ENCODE data around the gene PEX5L.
"Not testable (repeated sequence)": the region's sequence is repeated elsewhere in the genome, so short reads cannot be mapped to it uniquely, and the experiment has no call there.

PEX5L gene

DNA sequence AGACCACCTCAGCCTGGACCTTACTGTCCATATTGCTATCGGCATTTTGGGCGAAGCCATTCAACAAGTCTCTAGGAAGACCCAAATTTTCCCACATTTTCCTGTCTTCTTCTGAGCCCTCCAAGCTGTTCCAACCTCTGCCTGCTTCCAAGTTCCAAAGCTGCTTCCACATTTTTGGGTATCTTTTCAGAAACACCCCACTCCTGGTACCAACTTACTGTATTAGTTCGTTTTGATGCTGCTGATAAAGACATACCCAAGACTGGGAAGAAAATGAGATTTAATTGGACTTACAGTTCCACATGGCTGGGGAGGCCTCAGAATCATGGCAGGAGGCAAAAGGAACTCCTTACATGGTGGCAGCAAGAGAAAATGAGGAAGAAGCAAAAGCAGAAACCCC lies 28.4 kb downstream of the PEX5L start:
- DNase-seq = not testable (repeated sequence)

DNA sequence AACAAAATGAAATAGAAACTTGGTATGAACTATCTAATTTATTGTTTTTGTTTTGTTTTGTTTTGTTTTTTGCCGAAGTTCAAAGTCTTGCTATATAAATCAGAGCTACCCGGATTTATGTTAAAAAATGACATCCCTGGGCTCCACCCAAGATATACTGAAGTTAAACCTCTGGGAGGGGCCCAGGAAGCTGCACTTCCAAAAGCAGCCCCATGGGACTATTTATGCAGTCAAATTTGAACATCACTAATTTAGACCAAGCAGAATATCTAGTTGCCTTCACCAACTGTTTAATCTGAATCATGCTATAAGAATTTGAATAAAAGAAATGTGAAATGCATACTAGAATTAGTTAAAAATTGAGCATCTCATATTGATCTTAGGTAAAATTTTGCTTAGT lies 32.2 kb downstream of the PEX5L start:
- no peak for DNase-seq

DNA sequence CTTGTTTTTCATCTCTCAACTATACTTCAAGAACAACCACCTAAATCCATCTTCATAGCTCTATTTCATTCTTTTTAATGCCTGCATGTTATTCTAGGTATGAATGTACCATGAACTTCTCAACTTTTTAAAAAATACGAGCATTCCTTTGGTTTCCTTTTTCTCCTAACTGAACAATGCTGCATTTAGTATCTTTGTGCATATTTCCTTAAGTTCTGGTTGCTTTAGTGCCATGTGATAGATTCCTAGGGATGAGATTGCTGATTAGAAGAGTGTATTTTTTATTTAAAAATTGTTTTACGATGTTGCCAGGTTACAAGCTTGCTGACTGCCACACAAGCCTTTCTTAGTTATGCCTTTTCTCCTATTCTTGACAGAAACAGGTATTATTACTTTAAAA lies 34.7 kb downstream of the PEX5L start:
- DNase-seq = no peak

DNA sequence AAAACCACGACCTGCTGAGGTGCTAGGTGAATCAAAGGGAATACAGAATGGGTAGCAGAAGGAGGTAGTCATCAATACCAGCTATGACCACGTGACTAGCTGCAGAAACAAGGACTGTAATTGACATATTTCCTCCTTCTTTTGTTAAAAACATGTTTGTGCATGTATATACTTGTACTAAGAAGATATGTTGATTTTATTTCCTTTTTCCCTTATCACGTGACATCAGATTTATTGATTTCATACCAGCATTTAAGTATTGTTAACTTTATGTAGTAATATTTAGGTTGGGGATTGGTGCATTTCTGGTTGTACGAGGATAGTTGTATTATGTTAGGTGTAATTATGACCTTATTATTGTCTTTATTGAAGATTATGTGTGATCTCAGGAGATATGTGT lies 36.2 kb downstream of the PEX5L start:
- DNase-seq = no peak

DNA sequence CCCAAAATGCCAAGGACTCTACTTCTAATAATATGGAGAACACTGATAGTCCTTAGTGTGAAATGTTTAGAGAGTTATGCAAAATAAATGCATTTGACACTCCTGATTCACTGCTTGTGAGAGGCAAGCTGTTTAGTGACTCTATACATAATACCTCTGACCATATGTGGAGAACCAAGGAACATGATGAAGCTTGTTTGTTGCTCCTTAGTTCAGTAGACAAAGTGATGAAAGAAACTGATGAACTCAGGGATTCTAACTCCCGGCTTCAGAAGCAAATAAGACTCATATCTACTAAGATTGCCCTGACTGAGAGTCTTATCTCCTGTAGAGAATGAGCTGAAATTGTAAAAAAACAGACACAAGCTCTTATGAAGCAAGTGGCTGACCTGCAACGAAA lies 41.3 kb downstream of the PEX5L start:
- no peak for DNase-seq

DNA sequence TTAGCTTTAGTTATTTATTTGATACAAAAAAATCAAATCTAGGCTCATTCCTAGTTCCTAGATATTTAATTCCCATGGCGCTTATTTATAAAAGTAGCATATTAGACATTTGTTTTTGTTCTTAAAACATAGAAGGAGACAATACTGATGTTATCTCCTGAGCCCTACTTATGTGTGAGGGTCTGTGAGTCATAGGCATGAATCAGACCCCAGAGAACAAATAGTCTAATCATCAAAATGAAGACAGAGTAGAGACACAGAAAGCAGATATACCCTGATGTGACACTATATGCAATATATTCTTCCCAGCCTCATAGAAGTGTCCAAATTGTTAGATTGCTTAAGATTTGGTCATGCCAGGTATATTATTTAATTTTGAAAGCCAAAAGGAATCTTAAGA lies 44.9 kb downstream of the PEX5L start:
- no peak for DNase-seq

DNA sequence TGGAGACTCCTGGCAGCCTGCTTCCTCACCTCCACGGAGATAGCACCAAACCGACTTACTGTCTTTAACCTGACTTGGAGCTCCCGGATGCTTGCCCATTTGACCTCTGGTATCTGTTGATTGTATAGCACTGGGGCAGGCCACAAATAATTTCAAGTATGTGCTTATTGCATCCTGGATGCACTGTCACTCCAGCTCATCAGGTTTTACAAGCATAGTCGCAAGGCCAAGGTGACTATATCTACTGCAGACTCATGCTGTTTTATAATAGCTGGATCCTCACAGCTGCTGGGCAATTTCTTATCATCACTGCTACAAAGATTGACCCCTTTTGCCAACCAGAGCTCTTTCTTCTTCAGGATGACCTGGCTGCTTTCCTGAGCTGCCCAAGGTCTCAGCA lies 45.6 kb downstream of the PEX5L start:
- no peak for DNase-seq

DNA sequence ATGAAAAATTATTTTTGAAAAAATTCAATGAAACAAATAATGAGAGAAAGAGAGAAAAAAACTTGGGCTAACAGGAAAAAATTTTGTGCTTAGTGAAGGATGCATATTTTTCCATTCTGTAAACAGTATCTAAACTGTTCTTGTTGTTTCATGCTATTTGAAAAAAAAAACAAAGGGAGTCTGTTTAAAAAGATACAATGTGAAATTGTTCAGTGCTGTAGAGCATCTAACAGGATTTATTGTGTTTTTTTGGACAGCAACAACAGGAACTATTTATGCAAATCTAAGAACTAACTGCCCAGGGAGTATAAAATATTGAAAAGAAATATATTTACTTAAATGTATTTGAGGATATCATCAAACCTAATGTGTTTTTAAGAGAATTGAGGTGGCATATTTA lies 55.1 kb downstream of the PEX5L start:
- no peak for DNase-seq

DNA sequence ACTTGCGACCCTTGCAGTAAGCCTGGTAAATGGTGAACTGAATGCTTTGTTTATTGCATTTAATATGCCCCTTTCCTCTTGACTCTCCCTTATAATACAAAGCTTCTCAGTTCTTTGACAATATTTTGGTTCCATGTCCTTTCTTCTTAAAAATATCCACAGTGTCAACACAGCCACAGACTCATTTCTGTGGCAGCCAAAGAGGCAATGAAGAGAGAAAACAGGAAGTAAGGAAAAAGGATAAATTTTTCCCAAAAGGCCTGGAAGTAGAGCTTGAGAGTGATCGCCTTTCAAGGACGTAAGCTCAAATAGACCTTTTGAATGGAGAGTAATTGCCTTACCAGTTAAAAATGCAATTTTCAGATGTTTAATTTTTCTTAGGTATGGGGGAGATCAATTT lies 59.4 kb downstream of the PEX5L start:
- DNase-seq = no peak

DNA sequence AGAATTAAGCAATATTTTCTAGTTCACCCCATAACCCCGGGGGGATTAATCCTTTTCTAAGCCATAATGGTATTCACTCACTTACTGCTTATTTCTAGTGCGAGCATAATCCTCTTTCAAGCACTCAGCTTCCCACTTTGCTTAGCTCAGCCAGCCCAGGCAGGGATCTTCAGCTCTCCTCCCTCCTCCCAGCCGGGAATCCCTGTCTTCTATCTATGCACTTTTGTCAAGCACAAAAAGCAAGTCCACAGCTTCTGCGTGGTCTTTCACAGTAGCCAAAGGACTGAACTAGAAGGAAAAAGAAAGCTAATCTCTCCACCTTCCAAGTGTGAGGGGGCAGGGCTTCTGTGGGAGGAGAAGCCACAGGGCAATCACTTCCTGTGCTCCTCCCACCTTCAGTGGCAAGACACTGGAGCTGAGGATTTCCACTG lies 62.8 kb downstream of the PEX5L start:
- no peak for DNase-seq

DNA sequence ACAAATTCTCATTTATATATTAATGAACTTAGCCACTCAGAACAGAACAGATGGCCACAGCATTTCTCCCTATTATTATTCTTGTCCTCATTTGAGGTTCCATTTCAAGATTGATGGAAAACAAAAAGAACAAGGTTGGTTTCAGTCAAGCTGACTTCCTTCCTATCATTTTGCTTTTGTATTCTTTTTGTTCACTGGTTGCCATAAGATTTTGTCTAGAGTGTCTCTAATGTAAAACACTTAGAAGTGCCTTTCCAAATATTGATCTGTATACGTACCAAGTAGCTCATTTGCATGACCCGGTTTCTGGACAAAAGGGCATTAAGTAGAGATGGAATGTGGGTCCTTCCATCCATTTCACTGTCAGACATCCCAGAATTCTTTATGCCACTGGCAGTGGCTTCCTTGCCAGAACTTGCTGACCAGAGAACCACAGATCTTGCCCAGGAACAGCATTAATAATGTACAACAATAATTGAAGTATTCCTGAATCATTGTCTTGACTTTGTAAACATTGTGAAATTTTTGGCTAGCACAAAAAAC lies 63.8 kb downstream of the PEX5L start:
- no peak for DNase-seq

DNA sequence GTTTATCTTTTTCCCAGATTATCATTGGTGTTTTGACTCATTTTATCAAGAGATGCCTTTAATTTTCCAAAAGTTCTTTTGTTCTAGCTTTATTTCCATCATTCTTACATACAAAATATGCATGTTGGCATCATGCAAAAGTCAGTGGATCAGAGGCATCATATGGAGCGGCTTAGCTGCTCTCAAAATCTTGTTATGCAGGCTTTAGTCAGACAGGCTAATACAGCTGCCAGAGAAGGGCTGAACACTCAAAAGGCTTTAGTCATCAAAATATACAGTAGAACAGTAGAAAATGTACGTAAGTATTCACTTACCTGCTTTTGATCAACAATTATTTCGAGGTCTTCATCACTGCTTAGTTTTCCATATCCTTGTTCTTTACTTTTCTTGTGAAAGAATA lies 65.5 kb downstream of the PEX5L start:
- DNase-seq = no peak

DNA sequence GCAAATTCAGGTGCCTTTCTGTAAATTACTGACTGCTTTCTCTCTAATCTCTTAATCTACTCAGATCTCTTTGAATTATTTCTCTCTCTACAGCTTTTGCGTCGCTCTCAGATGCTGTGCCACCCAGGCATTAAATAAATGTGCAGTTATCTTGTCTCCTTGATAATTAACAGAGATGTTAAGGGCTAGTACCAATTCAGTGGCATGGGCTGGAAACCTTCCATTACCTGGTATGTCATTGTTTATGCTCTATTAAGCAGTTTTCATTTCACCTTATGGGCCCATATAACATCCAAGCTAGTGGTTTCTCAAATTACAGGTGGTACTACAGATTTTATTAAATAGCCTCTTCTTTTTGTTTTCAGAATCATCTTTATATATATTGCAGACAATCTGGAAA lies 66.0 kb downstream of the PEX5L start:
- no peak for DNase-seq

DNA sequence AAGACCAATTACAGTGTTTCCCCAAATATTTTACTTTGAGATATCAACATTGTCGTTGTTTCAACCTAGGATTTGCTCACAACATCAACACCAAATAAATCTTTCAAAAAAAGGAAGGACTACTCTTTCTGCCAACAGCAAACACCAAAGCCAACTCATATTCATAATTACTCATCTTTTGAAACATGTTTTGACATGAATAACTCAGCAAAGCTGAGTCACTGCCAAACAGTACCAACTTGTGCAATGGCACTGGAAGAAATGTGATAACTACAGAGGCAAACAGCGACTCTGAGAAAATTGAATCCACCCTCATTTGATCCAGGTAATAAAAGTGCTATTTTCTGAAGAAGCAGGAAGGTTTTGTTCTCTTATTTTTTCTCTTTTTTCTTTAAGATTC lies 67.2 kb downstream of the PEX5L start:
- DNase-seq = no peak

DNA sequence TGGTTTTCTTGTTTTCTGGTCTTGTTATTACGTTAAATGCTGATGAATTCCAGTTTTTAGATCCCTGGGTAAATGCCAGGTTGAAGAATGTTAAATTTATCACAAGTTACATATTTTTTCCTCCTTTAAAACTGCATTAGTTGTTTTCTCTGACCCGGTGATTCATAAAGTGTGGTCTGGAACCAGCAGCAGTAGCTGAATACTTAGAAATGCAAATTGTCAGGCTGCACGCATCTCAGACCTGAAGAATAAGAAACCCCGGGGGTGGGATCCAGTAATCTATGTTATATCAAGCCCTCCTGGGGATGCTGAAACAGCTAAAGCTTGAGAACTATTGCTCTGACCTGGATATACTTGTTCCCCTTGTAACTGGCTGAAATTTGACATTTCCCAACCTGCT lies 69.1 kb downstream of the PEX5L start:
- no peak for DNase-seq

DNA sequence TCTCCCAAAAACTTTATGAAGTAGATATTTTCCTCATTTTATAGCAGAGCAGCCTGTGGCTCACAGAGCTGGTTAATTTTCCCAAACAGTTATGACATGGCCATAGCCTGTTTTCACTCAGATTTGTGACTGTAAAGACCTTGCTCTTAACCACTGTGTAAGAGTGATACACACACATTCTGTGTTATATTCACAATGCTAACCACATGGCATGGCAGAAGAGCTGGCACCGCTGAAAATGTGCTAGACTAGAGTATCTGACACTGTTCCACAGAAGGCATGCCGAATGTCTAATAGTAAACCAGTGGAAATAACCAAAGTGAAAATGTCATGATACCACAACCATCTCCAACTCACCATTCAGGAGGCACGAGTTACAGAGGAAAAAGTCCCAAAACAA lies 71.8 kb downstream of the PEX5L start:
- DNase-seq = no peak

DNA sequence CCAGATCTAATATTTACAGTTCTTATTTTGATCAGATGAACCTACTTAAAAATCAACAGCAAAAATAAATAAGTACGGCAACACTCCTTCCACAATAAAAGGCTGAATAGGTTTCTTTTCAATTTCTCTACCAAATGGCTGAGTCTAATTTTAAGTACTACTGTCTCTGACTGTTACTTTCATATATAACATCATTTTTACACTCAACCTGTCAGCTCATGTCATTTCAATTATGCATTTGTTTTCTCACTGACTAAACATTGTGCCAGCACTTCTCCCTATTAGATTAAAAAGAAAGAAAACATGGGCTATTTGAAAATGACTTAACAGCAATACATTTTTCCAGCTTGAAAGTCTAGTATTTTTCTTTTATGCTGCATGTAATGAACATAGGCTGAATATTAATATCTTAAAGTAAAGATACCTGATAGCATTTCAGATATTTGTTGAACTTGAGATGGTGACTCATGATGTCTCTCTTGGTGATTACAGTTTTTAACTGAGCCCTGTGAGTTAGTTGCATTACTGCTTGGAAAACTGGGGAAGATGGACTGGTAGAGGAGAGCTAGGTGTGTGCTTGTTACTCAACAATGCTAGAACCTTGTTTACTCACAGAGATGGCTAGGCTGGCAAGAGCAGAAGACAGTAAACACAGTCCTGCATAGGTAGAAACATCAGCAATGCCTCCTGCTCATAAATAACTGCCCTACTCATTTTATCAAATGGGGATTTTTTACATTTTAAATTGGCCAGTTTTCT lies 73.9 kb downstream of the PEX5L start:
- DNase-seq = no peak

DNA sequence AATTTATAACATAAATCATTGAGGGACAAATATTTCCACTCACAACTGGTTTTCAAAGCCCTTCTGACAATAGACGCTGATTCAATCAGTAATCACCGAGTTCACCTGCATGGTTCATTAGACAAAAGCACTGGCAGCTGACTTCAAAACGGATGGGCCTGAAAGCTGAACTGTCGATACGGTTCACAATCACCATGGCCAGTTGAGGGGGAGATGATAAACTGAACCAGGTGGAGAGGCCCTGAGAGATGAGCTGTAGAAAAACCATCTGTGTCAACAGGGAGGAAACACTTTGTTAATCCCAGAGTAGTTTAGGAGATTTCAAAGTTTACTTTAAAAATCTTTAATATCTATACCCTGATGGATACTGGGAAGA lies 75.0 kb downstream of the PEX5L start:
- no peak for DNase-seq

DNA sequence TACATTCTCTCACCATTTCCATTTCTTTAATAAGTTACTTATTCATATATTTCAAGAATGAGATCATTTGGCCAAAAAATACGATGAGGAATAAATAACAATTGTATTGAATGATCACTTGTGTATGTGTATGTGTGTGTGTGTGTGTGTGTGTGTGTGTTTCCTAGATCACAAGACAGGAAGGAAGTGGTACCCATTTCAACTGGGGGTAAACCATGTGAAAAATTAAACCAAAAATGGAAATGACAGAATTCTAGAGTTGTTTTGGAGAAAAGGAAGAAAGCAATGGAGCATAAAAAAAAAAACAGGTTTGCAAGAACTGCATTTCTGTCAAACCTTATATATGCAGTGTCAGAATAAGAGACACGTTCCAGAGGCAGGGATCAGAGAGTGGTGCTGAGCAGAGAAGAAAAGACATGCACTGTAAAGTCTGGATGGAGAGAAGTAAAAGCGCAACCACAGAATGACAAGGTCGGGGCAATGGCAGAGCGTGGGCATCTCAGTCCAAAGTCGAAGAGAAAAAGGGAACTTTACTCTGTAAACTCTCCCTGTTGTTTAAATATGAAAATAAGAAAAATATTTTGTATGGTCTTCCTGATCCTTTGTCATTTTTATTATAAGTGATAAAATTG lies 75.5 kb downstream of the PEX5L start:
- DNase-seq = no peak

DNA sequence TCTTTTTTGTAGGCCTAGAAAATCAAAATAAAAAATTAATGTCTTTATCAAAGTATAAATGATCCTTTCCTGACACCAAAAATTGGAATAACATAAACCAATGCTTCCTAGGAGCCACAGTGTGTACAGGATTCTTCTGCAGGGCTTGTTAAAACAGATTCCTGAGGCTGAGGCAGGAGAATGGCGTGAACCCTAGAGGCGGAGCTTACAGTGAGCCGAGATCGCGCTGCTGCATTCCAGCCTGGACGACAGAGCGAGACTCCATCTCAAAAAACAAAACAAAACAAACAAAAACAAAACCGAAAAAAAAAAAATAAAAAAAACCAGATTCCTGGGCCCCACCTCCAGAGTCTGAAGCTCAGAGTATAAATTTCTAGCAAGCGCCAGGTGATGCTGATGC lies 78.0 kb downstream of the PEX5L start:
- no peak for DNase-seq

DNA sequence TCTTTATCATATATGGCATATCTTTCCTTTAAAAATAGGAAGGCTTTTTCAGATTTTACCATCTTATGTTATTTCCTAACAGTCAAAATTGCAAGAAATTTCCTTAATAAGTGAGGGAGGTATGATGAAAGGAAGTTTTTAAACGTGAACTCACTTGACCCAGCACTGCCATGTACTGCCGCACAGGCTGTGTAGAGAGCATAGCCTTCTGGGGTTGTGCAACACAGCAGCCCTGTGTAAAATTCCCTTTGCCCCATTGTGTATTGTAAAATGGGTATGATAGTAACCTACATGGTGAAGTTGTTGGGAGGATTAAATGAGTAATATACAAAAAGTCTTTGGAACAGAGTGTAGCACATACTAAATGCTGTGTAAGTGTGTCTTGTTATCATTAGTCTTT lies 78.6 kb downstream of the PEX5L start:
- no peak for DNase-seq

DNA sequence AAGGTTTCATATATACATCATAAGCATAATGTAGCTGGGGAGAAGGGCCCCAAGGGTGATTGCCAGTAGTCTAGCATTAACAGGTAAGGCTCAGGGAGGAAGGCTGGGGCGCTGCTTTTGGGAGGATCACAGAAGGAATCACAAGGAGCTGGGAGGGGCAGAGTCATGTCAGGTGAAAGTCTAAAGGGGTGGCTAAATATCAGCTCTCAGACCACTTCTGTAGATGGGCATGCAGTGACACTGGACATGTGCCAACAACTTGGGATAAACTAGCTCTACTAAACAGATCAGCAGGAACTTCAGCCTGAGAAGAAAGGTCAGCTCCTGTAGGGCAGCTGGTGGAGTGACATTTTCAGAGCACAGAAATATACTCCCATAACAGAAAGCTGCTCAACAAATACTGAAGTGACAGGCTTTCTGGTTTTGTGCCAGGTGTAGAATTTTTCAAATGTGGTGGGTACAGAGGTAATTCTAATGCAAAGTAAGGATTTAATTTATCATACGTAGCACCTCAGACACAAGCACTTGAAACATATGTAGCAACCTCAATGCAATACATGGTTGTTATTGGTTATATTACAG lies 79.4 kb downstream of the PEX5L start:
- DNase-seq = no peak

DNA sequence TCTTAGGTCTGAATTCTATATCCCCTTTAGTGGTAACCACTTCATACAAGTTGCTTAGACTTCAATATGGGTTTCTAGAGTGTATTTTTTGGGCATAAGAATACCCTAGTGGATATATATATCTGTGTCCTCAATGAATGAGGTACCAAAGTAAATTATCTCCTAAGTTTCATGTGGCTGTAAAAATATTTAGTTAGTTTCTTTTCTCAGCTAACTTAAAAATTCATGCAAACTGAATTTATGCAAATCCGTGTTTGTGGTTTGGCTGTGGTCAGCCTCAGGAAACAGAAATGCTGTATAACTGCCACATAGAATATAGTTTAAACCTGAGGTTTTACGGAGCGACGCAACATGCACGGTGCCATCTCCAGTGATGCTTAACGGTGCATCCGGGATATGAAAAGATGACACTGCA lies 80.3 kb downstream of the PEX5L start:
- DNase-seq = no peak

DNA sequence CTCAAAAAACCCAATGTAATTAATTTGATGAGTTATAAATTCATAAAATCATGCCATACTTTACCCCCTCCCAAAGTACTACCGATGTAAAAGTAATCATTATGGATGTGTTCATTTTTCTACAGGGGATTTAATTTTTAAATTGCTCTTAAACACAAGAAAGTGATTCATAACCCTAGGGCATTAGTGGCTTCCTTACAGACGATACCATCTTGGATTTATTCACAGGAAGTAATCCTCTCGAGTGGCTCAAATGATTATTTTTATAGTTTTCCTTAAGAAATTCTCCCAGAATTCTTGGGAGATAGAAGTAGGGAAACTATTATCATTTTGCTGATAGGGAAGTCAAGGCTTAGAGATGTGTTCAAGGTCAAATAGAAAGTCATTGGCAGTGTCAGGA lies 80.9 kb downstream of the PEX5L start:
- no peak for DNase-seq
